Measurements from ENCODE around the gene GABPB2. TPM values are rescaled to one million over a fixed set of nuclear protein-coding genes. Genes with fewer than 3 reads are reported as not detected.

GABPB2 gene
- total and polyA plus RNA-seq, 2 of the 13 experiments (the other 11 are each of a cell fraction or from before 2014, with no cell fraction given): 0.09 TPM; not detected in 1

DNA sequence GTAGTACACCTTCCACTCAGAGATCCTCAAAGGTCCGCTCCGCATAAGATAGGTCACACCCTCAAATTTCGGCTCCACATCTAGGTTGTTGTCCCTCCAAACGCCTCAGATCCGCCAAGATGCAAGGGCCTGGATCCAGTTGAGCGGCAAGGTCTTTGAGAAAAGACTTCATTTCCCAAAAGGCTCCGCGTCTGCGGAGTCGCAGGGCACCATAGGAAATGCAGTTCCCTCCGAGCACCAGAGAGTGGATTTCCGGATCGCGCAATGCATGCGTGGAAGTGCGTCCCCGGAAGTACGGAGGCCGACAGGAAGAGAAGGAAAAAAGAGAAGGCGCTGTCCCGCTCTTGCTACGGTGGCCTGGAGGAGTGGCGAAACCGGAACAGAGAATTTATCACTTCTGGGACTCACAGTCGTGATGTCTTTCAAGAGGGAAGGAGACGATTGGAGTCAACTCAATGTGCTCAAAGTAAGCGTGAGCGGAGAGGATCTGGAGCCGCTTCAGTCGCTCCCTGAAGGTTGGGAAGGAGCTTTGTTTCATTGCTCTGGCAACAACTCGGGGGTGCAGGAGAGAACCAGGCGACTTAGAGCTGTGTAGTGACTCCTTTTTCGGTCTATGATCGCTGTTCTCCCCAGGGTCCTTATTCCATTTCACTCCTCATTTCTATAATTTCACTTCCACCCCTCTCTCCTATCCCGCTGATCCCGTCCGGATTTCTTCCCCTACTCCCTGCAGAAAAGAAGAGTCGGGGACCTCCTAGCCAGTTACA, 95.4 kb downstream of the GABPB2 start, which contains the start of the genes LYSMD1 and SCNM1 (continued):
- TF ChIP-seq, protein P1, sequence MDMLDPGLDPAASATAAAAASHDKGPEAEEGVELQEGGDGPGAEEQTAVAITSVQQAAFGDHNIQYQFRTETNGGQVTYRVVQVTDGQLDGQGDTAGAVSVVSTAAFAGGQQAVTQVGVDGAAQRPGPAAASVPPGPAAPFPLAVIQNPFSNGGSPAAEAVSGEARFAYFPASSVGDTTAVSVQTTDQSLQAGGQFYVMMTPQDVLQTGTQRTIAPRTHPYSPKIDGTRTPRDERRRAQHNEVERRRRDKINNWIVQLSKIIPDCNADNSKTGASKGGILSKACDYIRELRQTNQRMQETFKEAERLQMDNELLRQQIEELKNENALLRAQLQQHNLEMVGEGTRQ (IDR thresholded peaks at IDR 0.05; ENCODE audit: low read depth, low read length): no peak
- TF ChIP-seq, protein P1 (CRISPR knock-in tag; IDR thresholded peaks at IDR 0.05; ENCODE audit: borderline replicate concordance): peak; percentile 13; the same call in 1 of the 2 replicates
- TF ChIP-seq, protein P2, sequence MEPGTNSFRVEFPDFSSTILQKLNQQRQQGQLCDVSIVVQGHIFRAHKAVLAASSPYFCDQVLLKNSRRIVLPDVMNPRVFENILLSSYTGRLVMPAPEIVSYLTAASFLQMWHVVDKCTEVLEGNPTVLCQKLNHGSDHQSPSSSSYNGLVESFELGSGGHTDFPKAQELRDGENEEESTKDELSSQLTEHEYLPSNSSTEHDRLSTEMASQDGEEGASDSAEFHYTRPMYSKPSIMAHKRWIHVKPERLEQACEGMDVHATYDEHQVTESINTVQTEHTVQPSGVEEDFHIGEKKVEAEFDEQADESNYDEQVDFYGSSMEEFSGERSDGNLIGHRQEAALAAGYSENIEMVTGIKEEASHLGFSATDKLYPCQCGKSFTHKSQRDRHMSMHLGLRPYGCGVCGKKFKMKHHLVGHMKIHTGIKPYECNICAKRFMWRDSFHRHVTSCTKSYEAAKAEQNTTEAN (CRISPR knock-in tag; conservative IDR thresholded peaks at IDR 0.05): no peak
- TF ChIP-seq TP53 (CRISPR knock-in tag; conservative IDR thresholded peaks at IDR 0.05): peak; percentile 71; the same call in 1 of the 2 replicates
- peak; percentile 84 for TF ChIP-seq ZNF274 (CRISPR knock-in tag; IDR thresholded peaks at IDR 0.05)
- TF ChIP-seq, protein P3, sequence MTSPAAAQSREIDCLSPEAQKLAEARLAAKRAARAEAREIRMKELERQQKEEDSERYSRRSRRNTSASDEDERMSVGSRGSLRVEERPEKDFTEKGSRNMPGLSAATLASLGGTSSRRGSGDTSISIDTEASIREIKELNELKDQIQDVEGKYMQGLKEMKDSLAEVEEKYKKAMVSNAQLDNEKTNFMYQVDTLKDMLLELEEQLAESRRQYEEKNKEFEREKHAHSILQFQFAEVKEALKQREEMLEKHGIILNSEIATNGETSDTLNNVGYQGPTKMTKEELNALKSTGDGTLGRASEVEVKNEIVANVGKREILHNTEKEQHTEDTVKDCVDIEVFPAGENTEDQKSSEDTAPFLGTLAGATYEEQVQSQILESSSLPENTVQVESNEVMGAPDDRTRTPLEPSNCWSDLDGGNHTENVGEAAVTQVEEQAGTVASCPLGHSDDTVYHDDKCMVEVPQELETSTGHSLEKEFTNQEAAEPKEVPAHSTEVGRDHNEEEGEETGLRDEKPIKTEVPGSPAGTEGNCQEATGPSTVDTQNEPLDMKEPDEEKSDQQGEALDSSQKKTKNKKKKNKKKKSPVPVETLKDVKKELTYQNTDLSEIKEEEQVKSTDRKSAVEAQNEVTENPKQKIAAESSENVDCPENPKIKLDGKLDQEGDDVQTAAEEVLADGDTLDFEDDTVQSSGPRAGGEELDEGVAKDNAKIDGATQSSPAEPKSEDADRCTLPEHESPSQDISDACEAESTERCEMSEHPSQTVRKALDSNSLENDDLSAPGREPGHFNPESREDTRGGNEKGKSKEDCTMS (CRISPR knock-in tag; conservative IDR thresholded peaks at IDR 0.05): no peak
- TF ChIP-seq CCDC6 (CRISPR knock-in tag; IDR thresholded peaks at IDR 0.05): peak; percentile 56
- TF ChIP-seq ATF1 (CRISPR knock-in tag; IDR thresholded peaks at IDR 0.05): peak; percentile 93
- TF ChIP-seq RFX5 (IDR thresholded peaks at IDR 0.05; ENCODE audit: low read depth, low read length): no peak; the same call in 1 of the 2 replicates
- TF ChIP-seq MIER2 (CRISPR knock-in tag; IDR thresholded peaks at IDR 0.05): peak; percentile 78
- TF ChIP-seq ZNF674 (CRISPR knock-in tag; IDR thresholded peaks at IDR 0.05; ENCODE audit: low read depth): 0 out of 2 replicates have a peak, but pooled peaks have one; percentile 48
- peak; percentile 93 for TF ChIP-seq ASH2L (IDR thresholded peaks at IDR 0.05; ENCODE audit: insufficient read length, low read depth, low read length)
- TF ChIP-seq, protein P4, sequence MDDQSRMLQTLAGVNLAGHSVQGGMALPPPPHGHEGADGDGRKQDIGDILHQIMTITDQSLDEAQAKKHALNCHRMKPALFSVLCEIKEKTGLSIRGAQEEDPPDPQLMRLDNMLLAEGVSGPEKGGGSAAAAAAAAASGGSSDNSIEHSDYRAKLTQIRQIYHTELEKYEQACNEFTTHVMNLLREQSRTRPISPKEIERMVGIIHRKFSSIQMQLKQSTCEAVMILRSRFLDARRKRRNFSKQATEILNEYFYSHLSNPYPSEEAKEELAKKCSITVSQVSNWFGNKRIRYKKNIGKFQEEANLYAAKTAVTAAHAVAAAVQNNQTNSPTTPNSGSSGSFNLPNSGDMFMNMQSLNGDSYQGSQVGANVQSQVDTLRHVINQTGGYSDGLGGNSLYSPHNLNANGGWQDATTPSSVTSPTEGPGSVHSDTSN (CRISPR knock-in tag; IDR thresholded peaks at IDR 0.05; ENCODE audit: borderline replicate concordance): no peak; the same call in 1 of the 2 replicates
- TF ChIP-seq, protein P5, sequence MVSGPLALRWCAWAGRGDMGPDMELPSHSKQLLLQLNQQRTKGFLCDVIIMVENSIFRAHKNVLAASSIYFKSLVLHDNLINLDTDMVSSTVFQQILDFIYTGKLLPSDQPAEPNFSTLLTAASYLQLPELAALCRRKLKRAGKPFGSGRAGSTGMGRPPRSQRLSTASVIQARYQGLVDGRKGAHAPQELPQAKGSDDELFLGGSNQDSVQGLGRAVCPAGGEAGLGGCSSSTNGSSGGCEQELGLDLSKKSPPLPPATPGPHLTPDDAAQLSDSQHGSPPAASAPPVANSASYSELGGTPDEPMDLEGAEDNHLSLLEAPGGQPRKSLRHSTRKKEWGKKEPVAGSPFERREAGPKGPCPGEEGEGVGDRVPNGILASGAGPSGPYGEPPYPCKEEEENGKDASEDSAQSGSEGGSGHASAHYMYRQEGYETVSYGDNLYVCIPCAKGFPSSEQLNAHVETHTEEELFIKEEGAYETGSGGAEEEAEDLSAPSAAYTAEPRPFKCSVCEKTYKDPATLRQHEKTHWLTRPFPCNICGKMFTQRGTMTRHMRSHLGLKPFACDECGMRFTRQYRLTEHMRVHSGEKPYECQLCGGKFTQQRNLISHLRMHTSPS (CRISPR knock-in tag; IDR thresholded peaks at IDR 0.05; ENCODE audit: low read depth): no peak; the same call in 1 of the 2 replicates
